ENCODE results near the gene KSR2.

KSR2 gene

GRCh38 chr12:117452112-117452511 is 516.7 kb downstream of the KSR2 start:
- H3K4me1 ChIP-seq (ENCODE audit: control insufficient read depth, low read length) = no peaks in the 10 kb centered on the region
- H3K36me3 ChIP-seq (ENCODE audit: control insufficient read depth, low read length) = no peaks in the 10 kb centered on the region
- H3F3A ChIP-seq (ENCODE audit: control insufficient read depth, insufficient read depth) = no peaks in the 10 kb centered on the region
- H3K79me2 ChIP-seq (ENCODE audit: control insufficient read depth, low read length) = no peaks in the 10 kb centered on the region
- H3K27me3 ChIP-seq (ENCODE audit: control insufficient read depth, low read length) = no peaks in the 10 kb centered on the region
- H3K9me2 ChIP-seq (replicated peaks; ENCODE audit: control insufficient read depth, low read length) = no peaks in the 10 kb centered on the region
- H3K4me3 ChIP-seq (ENCODE audit: low read length) = no peak overlapping the region
- no peaks in the 10 kb centered on the region for H4K20me1 ChIP-seq (ENCODE audit: control insufficient read depth, insufficient read depth, low read depth, low read length)
- H3K9me3 ChIP-seq (ENCODE audit: control insufficient read depth, insufficient read depth, low read length) = no peaks in the 10 kb centered on the region
- H3K27ac ChIP-seq (ENCODE audit: low read depth, low read length) = no peak overlapping the region
- TF ChIP-seq CTCF (IDR thresholded peaks at IDR 0.05; ENCODE audit: low read depth, low read length, poor library complexity, severe bottlenecking) (no peak), EZH2phosphoT487 (IDR thresholded peaks at IDR 0.05; ENCODE audit: borderline replicate concordance, low read length) (no peak)
- H3K4me2 ChIP-seq (ENCODE audit: low read length) = no peak overlapping the region

- Histone ChIP-seq H3K36me3 (ENCODE audit: control insufficient read depth, low read length) (no peaks in the 10 kb centered on the region), H4K20me1 (ENCODE audit: control insufficient read depth, insufficient read depth, low read depth, low read length) (no peaks in the 10 kb centered on the region), H3K4me3 (ENCODE audit: low read length) (no peak overlapping the region), H3K27ac (ENCODE audit: low read depth, low read length) (no peak overlapping the region), H3K4me2 (ENCODE audit: low read length) (no peak overlapping the region), H3K27me3 (ENCODE audit: control insufficient read depth, low read length) (no peaks in the 10 kb centered on the region), H3K9me2 (replicated peaks; ENCODE audit: control insufficient read depth, low read length) (no peaks in the 10 kb centered on the region), H3K4me1 (ENCODE audit: control insufficient read depth, low read length) (no peaks in the 10 kb centered on the region), H3F3A (ENCODE audit: control insufficient read depth, insufficient read depth) (no peaks in the 10 kb centered on the region), H3K79me2 (ENCODE audit: control insufficient read depth, low read length) (no peaks in the 10 kb centered on the region), H3K9me3 (ENCODE audit: control insufficient read depth, insufficient read depth, low read length) (no peaks in the 10 kb centered on the region)
- no peak for TF ChIP-seq CTCF (IDR thresholded peaks at IDR 0.05; ENCODE audit: low read depth, low read length, poor library complexity, severe bottlenecking)
- TF ChIP-seq EZH2phosphoT487 (IDR thresholded peaks at IDR 0.05; ENCODE audit: borderline replicate concordance, low read length) = no peak
Measured at GRCh38 chr12:117450209-117450608, 518.6 kb downstream of the KSR2 start.

GRCh38 chr12:117447665-117448366 is 521.0 kb downstream of the KSR2 start:
- Histone ChIP-seq H3F3A (ENCODE audit: control insufficient read depth, insufficient read depth) (no peaks in the 10 kb centered on the region), H3K9me3 (ENCODE audit: control insufficient read depth, insufficient read depth, low read length) (no peaks in the 10 kb centered on the region), H3K4me3 (ENCODE audit: low read length) (no peak overlapping the region), H3K9me2 (replicated peaks; ENCODE audit: control insufficient read depth, low read length) (no peaks in the 10 kb centered on the region), H3K27ac (ENCODE audit: low read depth, low read length) (no peak overlapping the region), H4K20me1 (ENCODE audit: control insufficient read depth, insufficient read depth, low read depth, low read length) (no peaks in the 10 kb centered on the region), H3K27me3 (ENCODE audit: control insufficient read depth, low read length) (no peaks in the 10 kb centered on the region), H3K4me1 (ENCODE audit: control insufficient read depth, low read length) (no peaks in the 10 kb centered on the region), H3K4me2 (ENCODE audit: low read length) (no peak overlapping the region), H3K79me2 (ENCODE audit: control insufficient read depth, low read length) (no peaks in the 10 kb centered on the region), H3K36me3 (ENCODE audit: control insufficient read depth, low read length) (no peaks in the 10 kb centered on the region)
- TF ChIP-seq CTCF (IDR thresholded peaks at IDR 0.05; ENCODE audit: low read depth, low read length, poor library complexity, severe bottlenecking) (no peak), EZH2phosphoT487 (IDR thresholded peaks at IDR 0.05; ENCODE audit: borderline replicate concordance, low read length) (no peak)
